Cerebellar cortex (tissue), 1 donor: ENCODE measurements around the gene TRANK1.
"Not testable (repeated sequence)": the region's sequence is repeated elsewhere in the genome, so short reads cannot be mapped to it uniquely, and the experiment has no call there.

Source experiments
- DNase-seq: peaks from one replicate; pipeline ENCODE4 v3.0.0-alpha.2; 2015; ENCODE audit warnings: low spot score

TRANK1 gene

DNA sequence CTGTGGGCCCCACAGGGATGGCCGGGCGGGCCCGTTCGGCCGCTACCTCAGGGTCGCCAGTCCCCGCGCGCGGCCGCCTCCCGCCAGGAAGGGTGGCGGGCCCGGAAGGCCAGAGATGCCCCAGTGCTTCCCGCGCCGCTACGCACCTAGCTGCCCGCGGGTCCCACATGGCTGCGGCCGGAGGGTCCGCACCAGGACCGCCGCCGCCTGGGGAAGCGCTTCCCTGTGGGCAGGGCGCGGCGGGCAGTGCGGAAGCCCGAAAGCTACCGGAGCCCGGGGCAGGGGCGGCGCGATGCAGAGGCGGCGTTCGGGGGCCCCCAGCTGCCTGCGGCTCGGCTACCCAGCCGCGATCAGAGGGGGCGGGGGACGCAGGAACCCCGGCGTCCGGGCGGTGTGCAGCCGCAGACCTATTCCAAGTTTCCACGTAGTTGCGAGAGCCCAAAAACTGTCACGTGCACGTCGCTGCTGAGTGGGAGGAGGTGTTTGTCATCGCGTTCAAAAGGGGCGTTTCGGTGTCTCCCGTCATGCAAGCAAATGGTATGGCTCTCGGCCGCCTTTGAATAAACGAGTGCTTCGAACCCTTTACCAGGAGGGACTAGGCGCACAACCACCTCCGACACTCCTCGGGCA, at the start of gene TRANK1:
TRANK1 (minus strand) TSS at position 414 of the 630 bp plus-strand sequence; CDS start at position 169, 245 bp downstream.
- DNase-seq = peak; percentile 76

- peak; percentile 100 for DNase-seq
These were observed 48.8 kb upstream of the TRANK1 start, which contains the start of gene MLH1 for GRCh38 chr3:36993326-36994283. MLH1 (plus strand) TSS chr3:36993518; CDS start chr3:36993548, 30 bp downstream.

DNA sequence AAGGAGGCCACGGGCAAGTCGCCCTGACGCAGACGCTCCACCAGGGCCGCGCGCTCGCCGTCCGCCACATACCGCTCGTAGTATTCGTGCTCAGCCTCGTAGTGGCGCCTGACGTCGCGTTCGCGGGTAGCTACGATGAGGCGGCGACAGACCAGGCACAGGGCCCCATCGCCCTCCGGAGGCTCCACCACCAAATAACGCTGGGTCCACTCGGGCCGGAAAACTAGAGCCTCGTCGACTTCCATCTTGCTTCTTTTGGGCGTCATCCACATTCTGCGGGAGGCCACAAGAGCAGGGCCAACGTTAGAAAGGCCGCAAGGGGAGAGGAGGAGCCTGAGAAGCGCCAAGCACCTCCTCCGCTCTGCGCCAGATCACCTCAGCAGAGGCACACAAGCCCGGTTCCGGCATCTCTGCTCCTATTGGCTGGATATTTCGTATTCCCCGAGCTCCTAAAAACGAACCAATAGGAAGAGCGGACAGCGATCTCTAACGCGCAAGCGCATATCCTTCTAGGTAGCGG, 48.0 kb upstream of the TRANK1 start, which contains the start of gene EPM2AIP1:
EPM2AIP1 (minus strand) TSS at position 326 of the 520 bp plus-strand sequence; CDS start at position 272, 54 bp downstream.
- DNase-seq = no peak

DNA sequence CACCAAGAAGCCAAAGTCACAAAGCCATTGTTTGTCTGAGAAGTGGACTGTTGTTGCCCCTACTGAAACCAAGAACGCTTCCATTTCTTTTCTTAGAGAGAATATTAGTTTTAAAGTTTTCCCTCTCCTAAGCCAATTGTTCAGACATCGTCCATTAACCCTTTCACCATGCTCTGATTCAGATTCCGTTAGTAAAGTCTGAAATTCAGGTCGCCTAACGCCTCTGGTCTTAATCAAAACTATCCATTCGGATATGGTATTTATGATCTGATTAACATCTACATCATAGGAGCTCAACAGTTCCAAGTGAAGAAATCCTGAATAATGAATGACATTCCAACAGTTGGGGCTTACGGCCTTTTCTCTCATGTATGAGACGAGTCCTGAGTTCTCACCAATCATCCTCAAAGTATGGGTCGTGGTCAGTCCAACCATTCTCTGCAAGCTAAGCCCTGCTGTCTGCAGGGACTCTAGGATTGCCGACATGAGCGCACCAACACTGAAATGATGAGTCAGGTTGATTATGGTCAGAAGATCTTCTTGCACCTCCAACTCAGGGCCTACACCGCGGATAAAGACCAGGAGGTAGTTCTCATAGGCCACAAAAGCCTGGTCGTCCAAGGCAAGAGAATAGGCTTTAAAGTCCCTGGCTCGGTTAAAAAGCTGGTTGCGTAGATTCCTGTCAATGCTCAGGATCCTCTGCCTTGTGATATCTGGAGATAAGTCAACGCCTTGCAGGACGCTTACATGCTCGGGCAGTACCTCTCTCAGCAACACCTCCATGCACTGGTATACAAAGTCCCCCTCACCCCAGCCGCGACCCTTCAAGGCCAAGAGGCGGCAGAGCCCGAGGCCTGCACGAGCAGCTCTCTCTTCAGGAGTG, 47.3 kb upstream of the TRANK1 start:
- peak; percentile 48 for DNase-seq

DNA sequence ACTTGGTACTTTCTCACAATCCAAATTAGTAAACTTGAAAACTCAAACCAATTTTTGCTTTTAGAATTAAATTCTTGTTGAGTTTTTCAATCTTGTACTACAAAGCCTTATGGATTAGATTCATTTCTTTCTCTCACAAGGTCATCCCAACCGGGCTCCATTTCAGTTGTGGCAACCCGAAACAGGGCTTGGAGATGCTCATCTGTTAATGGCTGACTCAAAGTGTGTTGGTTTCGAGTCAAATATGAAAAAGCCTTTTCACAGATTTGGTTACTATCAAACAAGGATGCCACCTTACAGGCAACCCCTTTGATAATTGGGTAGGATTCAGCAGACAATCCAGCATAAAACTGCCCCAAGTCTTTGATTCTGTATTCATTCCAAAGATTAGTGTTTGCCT, 46.3 kb upstream of the TRANK1 start:
- no peak for DNase-seq

DNA sequence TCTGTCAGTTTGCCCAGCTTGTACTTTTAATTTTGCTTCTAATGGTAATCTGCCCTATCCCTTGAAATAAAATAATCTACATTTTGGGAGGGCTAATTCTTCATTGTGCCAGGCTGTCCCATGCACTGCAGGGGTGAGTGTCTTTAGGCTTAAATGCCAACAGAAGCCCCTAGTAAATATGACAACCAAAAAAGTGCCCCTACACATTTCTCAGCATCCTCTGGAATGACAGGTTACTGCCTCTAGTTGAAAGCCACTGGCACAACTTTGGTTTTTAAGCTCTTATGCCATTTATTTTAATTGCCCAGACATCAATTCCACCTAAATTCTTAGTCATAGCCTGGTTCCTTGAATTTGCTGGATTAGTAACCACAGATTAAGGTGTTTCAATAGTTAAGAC, 44.7 kb upstream of the TRANK1 start:
- no peak for DNase-seq

- no peak for DNase-seq
These were observed 44.2 kb upstream of the TRANK1 start for GRCh38 chr3:36989005-36989404.

DNA sequence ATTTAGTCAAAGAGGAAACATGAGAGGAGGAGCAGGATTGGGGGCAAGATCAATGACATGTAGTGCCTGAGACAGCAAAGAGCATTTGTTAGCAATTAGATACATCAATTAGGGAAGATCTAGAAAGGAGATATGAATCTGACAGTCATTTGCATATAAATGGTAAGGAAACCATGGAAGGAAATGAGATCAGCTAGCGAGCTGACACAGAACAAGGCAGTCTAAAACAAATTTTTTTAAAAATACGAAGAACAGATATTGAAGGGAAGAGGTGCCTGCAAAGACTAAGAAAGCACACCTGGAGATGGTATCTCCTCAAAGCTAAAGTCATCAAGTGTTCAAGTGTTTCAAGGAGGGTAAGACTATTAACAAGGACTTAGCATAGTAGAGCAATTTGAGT, 43.5 kb upstream of the TRANK1 start:
- no peak for DNase-seq

DNA sequence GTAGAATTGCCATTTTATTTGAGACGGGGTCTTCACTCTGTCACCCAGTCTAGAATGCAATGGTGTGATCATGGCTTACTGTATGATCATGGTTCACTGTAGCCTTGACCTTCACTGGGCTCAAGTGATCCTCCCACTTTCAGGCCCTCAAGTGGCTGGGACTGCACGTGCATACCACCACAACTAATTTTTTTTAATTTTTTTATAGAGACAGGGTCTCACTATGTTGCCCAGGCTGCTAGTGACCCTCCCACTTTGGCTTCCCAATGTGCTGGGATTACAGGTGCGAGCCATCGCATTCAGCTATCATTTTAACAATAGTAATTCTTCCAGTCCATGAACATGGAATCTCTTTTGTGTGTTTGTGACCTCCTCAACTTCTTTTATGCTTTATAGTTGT, 36.2 kb upstream of the TRANK1 start:
- no peak for DNase-seq

- no peak for DNase-seq
These were observed 28.3 kb upstream of the TRANK1 start for GRCh38 chr3:36973139-36973538.

GRCh38 chr3:36972163-36972562, 27.3 kb upstream of the TRANK1 start:
- no peak for DNase-seq

DNA sequence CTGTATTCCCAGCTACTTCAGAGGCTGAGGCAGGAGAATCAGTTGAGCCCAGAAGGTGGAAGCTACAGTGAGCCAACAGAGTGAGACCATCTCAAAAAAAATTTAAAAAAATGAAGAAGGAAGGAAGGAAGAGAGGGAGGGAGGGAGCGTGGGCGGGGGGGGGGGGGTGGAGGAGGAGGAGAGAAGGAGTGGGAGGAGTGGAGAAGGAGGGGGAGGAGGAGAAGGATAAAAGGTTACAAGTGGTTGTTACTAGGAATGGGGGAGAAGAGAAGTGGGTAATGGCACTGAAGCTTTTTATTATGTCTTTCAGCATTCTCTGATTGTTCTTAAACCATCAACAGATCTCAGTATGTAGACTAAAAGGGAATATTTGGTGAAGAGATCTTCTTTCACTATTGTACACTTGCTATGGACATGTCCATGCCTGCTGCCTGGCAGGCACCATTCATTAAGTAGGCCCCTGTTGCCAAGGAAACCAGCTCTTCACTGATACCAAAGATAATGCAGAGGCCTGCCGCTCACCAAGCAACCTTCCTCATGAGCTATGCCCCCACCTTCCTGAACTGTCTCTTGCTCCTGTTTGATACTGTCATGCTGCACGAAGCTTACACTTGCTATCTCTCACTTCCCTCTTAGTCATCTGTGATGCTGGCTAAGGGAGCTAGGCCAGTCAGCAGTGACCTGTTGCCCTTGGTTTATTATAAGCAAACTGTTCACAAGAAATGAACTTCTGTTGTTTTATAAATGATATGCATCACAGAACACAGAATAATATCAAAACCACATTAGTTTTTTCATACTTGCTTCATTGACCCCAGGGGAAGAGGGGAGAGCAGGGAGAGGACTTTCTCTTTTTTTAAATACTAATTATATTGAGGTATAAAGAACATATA, 24.9 kb upstream of the TRANK1 start:
- no peak for DNase-seq

- no peak for DNase-seq
These were observed 24.2 kb upstream of the TRANK1 start for GRCh38 chr3:36969085-36969484.

GRCh38 chr3:36965440-36965839, 20.6 kb upstream of the TRANK1 start:
- no peak for DNase-seq

- DNase-seq = no peak
These were observed 20.0 kb upstream of the TRANK1 start for GRCh38 chr3:36964817-36965216.

DNA sequence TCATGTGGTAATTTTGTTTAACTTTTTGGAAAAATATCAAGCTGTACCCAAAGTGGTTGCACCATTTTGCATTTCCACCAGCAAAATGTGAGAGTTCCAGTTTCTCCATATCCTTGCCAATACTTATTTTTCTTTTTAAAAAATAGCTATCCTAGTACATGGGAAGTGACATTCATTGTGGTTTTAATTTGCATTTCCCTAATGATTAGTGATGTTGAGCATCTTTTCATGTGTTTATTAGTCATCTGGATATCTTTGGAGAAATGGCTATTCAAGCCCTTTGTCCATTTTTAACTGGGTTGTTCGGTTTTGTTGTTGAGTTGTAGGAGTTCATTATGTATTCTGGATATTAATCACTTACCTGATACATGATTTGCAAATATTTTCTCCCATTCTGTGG, 19.5 kb upstream of the TRANK1 start:
- DNase-seq = no peak

- not testable (repeated sequence) for DNase-seq
These were observed 18.2 kb upstream of the TRANK1 start for GRCh38 chr3:36963008-36963407.

- no peak for DNase-seq
These were observed 15.6 kb upstream of the TRANK1 start for GRCh38 chr3:36960502-36960901.

- no peak for DNase-seq
These were observed 15.0 kb upstream of the TRANK1 start for GRCh38 chr3:36959821-36960220.

- DNase-seq = no peak
These were observed 13.2 kb upstream of the TRANK1 start for GRCh38 chr3:36957862-36958686.
